SU-DHL-6 (cell line): Measurements from ENCODE around the gene FAM229A.

Source experiments
- H2AFZ ChIP-seq: fragments of 200-600 bp; sonication (generic); 2 replicates; pipeline ENCODE4 v1.6.1; 2014; ENCODE audit warnings: low read depth, mild to moderate bottlenecking, moderate library complexity, mixed read lengths, antibody characterized with exemption, low read length; ENCODE audit not compliant: severe bottlenecking
- H3F3A ChIP-seq: fragments of 200-600 bp; shearing (Covaris generic); 2 replicates; pipeline ENCODE4 v1.6.0; 2016; ENCODE audit warnings: antibody characterized with exemption, mild to moderate bottlenecking; ENCODE audit not compliant: insufficient read depth
- H3K27ac ChIP-seq: fragments of 200-600 bp; sonication (generic); 2 replicates; pipeline ENCODE4 v1.5.1; 2016; ENCODE audit warnings: low read depth, mild to moderate bottlenecking, low read length, moderate library complexity, mixed read lengths
- H3K27me3 ChIP-seq: fragments of 200-600 bp; sonication (generic), shearing (Covaris generic); 2 replicates; pipeline ENCODE4 v1.6.0; 2014; ENCODE audit warnings: mild to moderate bottlenecking, low read length
- H3K36me3 ChIP-seq: fragments of 200-600 bp; sonication (generic); 2 replicates; pipeline ENCODE4 v1.6.1; 2014; ENCODE audit warnings: mild to moderate bottlenecking, low read length, mixed read lengths
- H3K4me2 ChIP-seq: fragments of 300-600, 200-600 bp; shearing (Covaris generic), sonication (generic); 2 replicates; pipeline ENCODE4 v1.6.0; 2014; ENCODE audit warnings: low read length, low read depth, mild to moderate bottlenecking; ENCODE audit not compliant: poor library complexity, severe bottlenecking
- H3K4me3 ChIP-seq: fragments of 200-600 bp; sonication (generic); 2 replicates; pipeline ENCODE4 v1.5.1; 2014; ENCODE audit warnings: antibody characterized with exemption, low read length, mild to moderate bottlenecking, mixed read lengths; ENCODE audit not compliant: insufficient read depth, poor library complexity, severe bottlenecking
- H3K79me2 ChIP-seq: fragments of 200-600 bp; sonication (generic); 2 replicates; pipeline ENCODE4 v1.6.1; 2014; ENCODE audit warnings: mild to moderate bottlenecking, low read length, moderate library complexity; ENCODE audit not compliant: insufficient read depth
- H3K9ac ChIP-seq: fragments of 200-600 bp; sonication (generic); 2 replicates; pipeline ENCODE4 v1.7.0; 2014; ENCODE audit warnings: mild to moderate bottlenecking, low read length
- H3K9me2 ChIP-seq: fragments of 200-600 bp; sonication (generic); replicated peaks from 2 replicates; pipeline ENCODE4 v1.6.1; 2014; ENCODE audit warnings: low read length; ENCODE audit not compliant: insufficient read depth
- H3K9me3 ChIP-seq: fragments of 200-600 bp; sonication (generic); 2 replicates; pipeline ENCODE4 v1.6.1; 2014; ENCODE audit warnings: low read length, mixed read lengths; ENCODE audit not compliant: insufficient read depth
- H4K20me1 ChIP-seq: fragments of 200-600 bp; sonication (generic); 2 replicates; pipeline ENCODE4 v1.6.1; 2014; ENCODE audit warnings: low read depth, mild to moderate bottlenecking, antibody characterized with exemption, low read length, moderate library complexity, mixed read lengths
- CTCF ChIP-seq: fragments of 200-600 bp; sonication (generic); IDR thresholded peaks from one replicate; pipeline ENCODE4 v1.5.1; 2017; ENCODE audit warnings: antibody characterized with exemption, mild to moderate bottlenecking, low read length, moderate library complexity; ENCODE audit not compliant: insufficient read depth, poor library complexity, severe bottlenecking
- EZH2phosphoT487 ChIP-seq: fragments of 200-600 bp; sonication (generic), shearing (Covaris generic); conservative IDR thresholded peaks from 2 replicates; pipeline ENCODE4 v1.6.1; 2018; ENCODE audit warnings: mild to moderate bottlenecking, antibody characterized with exemption, low read length, moderate library complexity, mixed read lengths

Gene FAM229A

GRCh38 chr1:32342704-32343103 lies 19.6 kb downstream of the FAM229A start:
- no peak overlapping the region for H3K27ac ChIP-seq
- H3K4me3 ChIP-seq, result no peak overlapping the region
- no peaks in the 10 kb centered on the region for H3K27me3 ChIP-seq
- no peaks in the 10 kb centered on the region for H3F3A ChIP-seq
- no peak overlapping the region for H2AFZ ChIP-seq
- H3K4me2 ChIP-seq, result no peak overlapping the region
- no peaks in the 10 kb centered on the region for H3K9me2 ChIP-seq
- H3K36me3 ChIP-seq, result no peaks in the 10 kb centered on the region
- no peak overlapping the region for H3K9ac ChIP-seq
- TF ChIP-seq EZH2phosphoT487 (no peak), CTCF (no peak)
- no peaks in the 10 kb centered on the region for H3K79me2 ChIP-seq
- no peaks in the 10 kb centered on the region for H4K20me1 ChIP-seq
- no peaks in the 10 kb centered on the region for H3K9me3 ChIP-seq

- Histone ChIP-seq H3K27ac (no peak overlapping the region), H3K36me3 (no peaks in the 10 kb centered on the region), H2AFZ (no peak overlapping the region), H3K9me3 (no peaks in the 10 kb centered on the region), H3K79me2 (no peaks in the 10 kb centered on the region), H3K4me2 (no peak overlapping the region), H3K4me3 (no peak overlapping the region), H4K20me1 (no peaks in the 10 kb centered on the region), H3F3A (no peaks in the 10 kb centered on the region), H3K9ac (no peak overlapping the region), H3K9me2 (no peaks in the 10 kb centered on the region), H3K27me3 (no peaks in the 10 kb centered on the region)
- TF ChIP-seq EZH2phosphoT487 (no peak), CTCF (no peak)
Measured at GRCh38 chr1:32341971-32342370, 20.3 kb downstream of the FAM229A start.

GRCh38 chr1:32341186-32341757 lies 21.0 kb downstream of the FAM229A start:
- H3K9me3 ChIP-seq, result no peaks in the 10 kb centered on the region
- H3K4me2 ChIP-seq, result no peak overlapping the region
- H3K9ac ChIP-seq, result no peak overlapping the region
- H3F3A ChIP-seq, result no peaks in the 10 kb centered on the region
- no peaks in the 10 kb centered on the region for H3K27me3 ChIP-seq
- H3K4me3 ChIP-seq, result no peak overlapping the region
- H2AFZ ChIP-seq, result no peak overlapping the region
- H3K27ac ChIP-seq, result no peak overlapping the region
- H4K20me1 ChIP-seq, result no peaks in the 10 kb centered on the region
- no peaks in the 10 kb centered on the region for H3K79me2 ChIP-seq
- no peaks in the 10 kb centered on the region for H3K36me3 ChIP-seq
- no peaks in the 10 kb centered on the region for H3K9me2 ChIP-seq
- no peak for TF ChIP-seq CTCF
- TF ChIP-seq EZH2phosphoT487, result no peak
